Muscle layer of duodenum (tissue), 2 donors: ENCODE results near the gene ABCA3.

Experiments used
- H3K27ac ChIP-seq: one replicate; pipeline ENCODE4 v1.7.0; 2013; ENCODE audit warnings: mild to moderate bottlenecking, low read length
- H3K27me3 ChIP-seq: one replicate; pipeline ENCODE4 v1.7.0; 2013; ENCODE audit warnings: low read depth, mild to moderate bottlenecking, control low read depth, low read length
- H3K36me3 ChIP-seq, 2 donors: one replicate each; pipeline ENCODE4 v1.7.0; 2013; ENCODE audit warnings: low read length in 2 of 2, control low read depth in 1 of 2, mild to moderate bottlenecking in 1 of 2; ENCODE audit not compliant: insufficient read depth in 2 of 2, control insufficient read depth in 1 of 2
- H3K4me1 ChIP-seq, 2 donors: one replicate each; pipeline ENCODE4 v1.7.0; 2013; ENCODE audit warnings: low read length in 2 of 2, mild to moderate bottlenecking in 2 of 2, control low read depth in 1 of 2, moderate library complexity in 1 of 2; ENCODE audit not compliant: insufficient read depth in 2 of 2, control insufficient read depth in 1 of 2
- H3K4me3 ChIP-seq, 2 donors: one replicate each; pipeline ENCODE4 v1.7.0; 2013; ENCODE audit warnings: low read length in 2 of 2, low read depth in 1 of 2, mild to moderate bottlenecking in 1 of 2
- H3K9me3 ChIP-seq, 2 donors: one replicate each; pipeline ENCODE4 v1.7.0; 2013; ENCODE audit warnings: low read length in 2 of 2, control low read depth in 1 of 2, mild to moderate bottlenecking in 1 of 2; ENCODE audit not compliant: control insufficient read depth in 1 of 2
- donor health status: healthy.

The ABCA3 gene

GRCh38 chr16:2371421-2371820 lies 30.9 kb upstream of the ABCA3 start:
- no peaks in the 10 kb centered on the region for H3K27me3 ChIP-seq
- H3K27ac ChIP-seq: no peak overlapping the region
- no peak overlapping the region for H3K4me3 ChIP-seq
- no peaks in the 10 kb centered on the region for H3K36me3 ChIP-seq
- no peaks in the 10 kb centered on the region for H3K4me1 ChIP-seq
- H3K9me3 ChIP-seq: no peaks in the 10 kb centered on the region

GRCh38 chr16:2370721-2371120 lies 30.2 kb upstream of the ABCA3 start:
- Histone ChIP-seq H3K4me3 (no peak overlapping the region), H3K9me3 (no peaks in the 10 kb centered on the region), H3K27me3 (no peaks in the 10 kb centered on the region), H3K27ac (no peak overlapping the region), H3K36me3 (no peaks in the 10 kb centered on the region), H3K4me1 (no peaks in the 10 kb centered on the region)

GRCh38 chr16:2366660-2367309 lies 26.3 kb upstream of the ABCA3 start:
- Histone ChIP-seq H3K9me3 (no peaks in the 10 kb centered on the region), H3K27me3 (no peaks in the 10 kb centered on the region), H3K4me3 (no peak overlapping the region), H3K27ac (no peak overlapping the region), H3K4me1 (no peaks in the 10 kb centered on the region), H3K36me3 (no peaks in the 10 kb centered on the region)

- Histone ChIP-seq H3K9me3 (no peaks in the 10 kb centered on the region), H3K36me3 (no peaks in the 10 kb centered on the region), H3K27ac (no peak overlapping the region), H3K27me3 (no peaks in the 10 kb centered on the region), H3K4me1 (no peaks in the 10 kb centered on the region), H3K4me3 (no peak overlapping the region)
Observed at GRCh38 chr16:2365397-2366294, 25.1 kb upstream of the ABCA3 start.

- no peaks in the 10 kb centered on the region for H3K9me3 ChIP-seq
- H3K4me3 ChIP-seq: no peak overlapping the region
- H3K27me3 ChIP-seq: no peaks in the 10 kb centered on the region
- no peak overlapping the region for H3K27ac ChIP-seq
- H3K36me3 ChIP-seq: no peaks in the 10 kb centered on the region
- H3K4me1 ChIP-seq: no peaks in the 10 kb centered on the region
Observed at GRCh38 chr16:2364638-2365210, 24.2 kb upstream of the ABCA3 start.

GRCh38 chr16:2362218-2362617 lies 21.7 kb upstream of the ABCA3 start:
- H3K4me1 ChIP-seq: no peaks in the 10 kb centered on the region
- H3K27me3 ChIP-seq: no peaks in the 10 kb centered on the region
- no peak overlapping the region for H3K4me3 ChIP-seq
- no peaks in the 10 kb centered on the region for H3K9me3 ChIP-seq
- no peak overlapping the region for H3K27ac ChIP-seq
- H3K36me3 ChIP-seq: no peaks in the 10 kb centered on the region

- no peak overlapping the region for H3K27ac ChIP-seq
- no peaks in the 10 kb centered on the region for H3K27me3 ChIP-seq
Observed at GRCh38 chr16:2361129-2361528, 20.6 kb upstream of the ABCA3 start.

GRCh38 chr16:2359919-2360318 lies 19.4 kb upstream of the ABCA3 start:
- Histone ChIP-seq H3K27ac (no peak overlapping the region), H3K36me3 (no peaks in the 10 kb centered on the region), H3K9me3 (no peaks in the 10 kb centered on the region), H3K4me1 (no peaks in the 10 kb centered on the region), H3K27me3 (no peaks in the 10 kb centered on the region), H3K4me3 (no peak overlapping the region)

More at GRCh38 chr16:2361129-2361528, 20.6 kb upstream of the ABCA3 start:
- Histone ChIP-seq H3K4me1 (no peaks in the 10 kb centered on the region), H3K4me3 (no peak overlapping the region), H3K9me3 (no peaks in the 10 kb centered on the region), H3K36me3 (no peaks in the 10 kb centered on the region)

- no peaks in the 10 kb centered on the region for H3K9me3 ChIP-seq
- H3K27me3 ChIP-seq: no peaks in the 10 kb centered on the region
- no peaks in the 10 kb centered on the region for H3K4me1 ChIP-seq
Observed at GRCh38 chr16:2358811-2359210, 18.3 kb upstream of the ABCA3 start.

GRCh38 chr16:2357331-2357730 lies 16.8 kb upstream of the ABCA3 start:
- Histone ChIP-seq H3K27ac (no peak overlapping the region), H3K4me3 (no peak overlapping the region), H3K27me3 (no peaks in the 10 kb centered on the region), H3K36me3 (no peaks in the 10 kb centered on the region), H3K9me3 (no peaks in the 10 kb centered on the region), H3K4me1 (no peaks in the 10 kb centered on the region)

More at GRCh38 chr16:2358811-2359210, 18.3 kb upstream of the ABCA3 start:
- Histone ChIP-seq H3K4me3 (no peak overlapping the region), H3K27ac (no peak overlapping the region), H3K36me3 (no peaks in the 10 kb centered on the region)

- H3K4me1 ChIP-seq: no peaks in the 10 kb centered on the region
- no peaks in the 10 kb centered on the region for H3K9me3 ChIP-seq
- H3K36me3 ChIP-seq: no peaks in the 10 kb centered on the region
- no peak overlapping the region for H3K27ac ChIP-seq
- H3K27me3 ChIP-seq: no peaks in the 10 kb centered on the region
- H3K4me3 ChIP-seq: no peak overlapping the region
Observed at GRCh38 chr16:2350500-2350899, 10.0 kb upstream of the ABCA3 start.
